HCEC 1CT (cell line): Measurements from ENCODE around the gene PHLDA3.

Source experiments
- DNase-seq: peaks from one replicate; pipeline ENCODE4 v3.0.0-alpha.2; 2017

PHLDA3 gene

DNA sequence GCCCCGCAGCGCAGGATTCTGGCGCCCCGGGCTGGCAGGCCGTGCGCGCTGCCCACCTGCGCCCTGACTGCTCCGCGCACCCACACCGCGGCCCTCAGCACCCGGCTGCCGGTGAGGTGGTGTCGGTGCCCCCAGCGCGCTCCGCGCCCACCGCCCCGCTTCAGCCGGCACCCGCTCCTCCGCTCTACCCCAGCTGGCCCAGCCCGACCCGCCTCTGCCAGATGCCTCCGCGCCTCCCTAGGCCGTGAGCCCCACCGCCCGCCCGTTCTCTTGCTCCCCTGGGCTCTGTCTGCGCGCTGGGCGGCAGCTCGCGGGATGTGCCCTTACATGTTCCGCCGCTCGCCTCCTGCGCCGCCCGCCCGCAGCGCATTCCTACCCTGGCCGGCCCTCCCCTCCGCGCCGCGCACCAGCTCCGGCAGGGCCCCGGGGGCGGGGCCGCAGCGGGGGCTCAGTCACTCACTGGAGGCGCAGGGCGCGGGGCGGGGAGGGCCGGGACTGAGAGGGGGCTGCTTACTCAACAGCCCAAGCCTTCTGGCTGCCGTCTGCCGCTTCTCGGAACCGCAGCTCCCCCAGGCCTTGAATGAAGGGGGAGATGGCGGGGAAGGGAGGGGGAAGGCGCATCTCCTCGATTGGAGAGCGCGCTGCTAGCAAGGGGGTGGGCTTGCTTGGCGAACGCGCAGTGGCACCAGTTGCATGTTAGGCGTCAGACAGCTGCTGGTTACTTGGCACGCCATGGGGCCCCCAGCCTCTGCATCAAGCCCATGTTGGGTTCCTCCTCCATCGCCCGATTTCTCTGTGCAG is at the start of gene PHLDA3:
Gene PHLDA3 (minus strand): TSS at position 345 of the 801 bp plus-strand sequence. CDS start 402 bp downstream, outside the sequence.
- DNase-seq: peak; percentile 74

DNA sequence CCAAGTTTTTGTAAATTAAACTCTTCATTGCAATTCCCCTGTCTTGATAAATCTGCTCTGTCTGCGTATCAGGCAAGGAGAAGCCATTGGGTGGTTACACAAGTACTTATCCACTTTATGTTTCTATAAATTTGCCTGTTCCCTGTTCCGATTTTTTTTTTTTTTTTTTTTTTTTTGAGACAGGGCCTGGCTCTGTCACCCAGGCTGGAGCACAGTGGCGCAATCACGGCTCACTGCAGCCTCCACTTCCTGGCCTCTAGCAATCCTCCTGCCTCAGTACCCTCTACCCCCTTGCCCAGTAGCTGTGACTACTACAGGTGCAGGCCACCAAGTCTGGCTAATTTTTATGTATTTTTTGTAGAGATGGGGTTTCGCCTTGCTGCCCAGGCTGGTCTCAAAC is 49.1 kb upstream of the PHLDA3 start:
- DNase-seq: no peak

DNA sequence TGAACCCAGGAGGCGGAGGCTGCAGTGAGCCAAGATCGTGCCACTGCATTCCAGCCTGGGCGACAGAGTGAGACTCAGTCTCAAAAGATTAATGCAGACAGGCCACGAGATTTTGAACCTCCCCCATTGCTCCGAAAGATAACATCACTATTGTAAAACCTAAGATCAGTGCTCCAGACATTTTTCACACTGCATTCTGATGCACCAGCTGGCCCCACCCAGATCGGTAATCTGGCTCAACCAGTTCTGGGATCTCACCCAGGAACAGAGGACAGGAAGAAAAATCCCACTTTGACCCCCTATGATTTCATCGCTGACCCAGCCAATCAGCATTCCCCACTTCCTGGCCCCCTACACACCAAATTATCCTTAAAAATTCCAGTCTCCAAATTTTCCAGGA is 48.6 kb upstream of the PHLDA3 start:
- DNase-seq: no peak

DNA sequence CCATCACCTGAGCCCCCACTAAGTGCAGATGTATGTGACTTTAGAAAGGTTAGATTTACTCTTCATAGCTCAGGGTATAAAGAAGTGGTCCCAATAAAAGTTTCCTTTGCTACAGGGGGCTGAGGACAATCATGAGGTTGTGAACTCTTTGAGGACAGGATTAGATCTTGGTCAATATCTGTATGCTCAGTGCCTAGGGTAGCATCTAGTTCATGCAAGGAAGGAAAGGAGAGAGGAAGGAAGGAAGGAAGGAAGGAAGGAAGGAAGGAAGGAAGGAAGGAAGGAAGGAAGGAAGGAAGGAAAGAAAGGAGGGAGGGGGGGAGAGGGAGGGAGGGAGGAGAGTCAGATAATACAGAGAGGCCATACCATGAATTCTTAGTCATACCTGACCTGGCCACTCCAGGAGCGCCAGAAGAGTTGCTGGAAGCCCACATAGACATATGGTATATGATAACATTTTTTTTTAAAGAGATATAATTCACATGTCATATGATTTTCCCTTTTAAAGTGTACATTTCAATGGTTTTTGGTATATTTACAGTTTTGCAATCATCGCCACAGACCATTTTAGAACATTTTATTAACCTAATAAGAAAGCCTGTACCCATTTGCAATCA is 47.6 kb upstream of the PHLDA3 start:
- DNase-seq: no peak

DNA sequence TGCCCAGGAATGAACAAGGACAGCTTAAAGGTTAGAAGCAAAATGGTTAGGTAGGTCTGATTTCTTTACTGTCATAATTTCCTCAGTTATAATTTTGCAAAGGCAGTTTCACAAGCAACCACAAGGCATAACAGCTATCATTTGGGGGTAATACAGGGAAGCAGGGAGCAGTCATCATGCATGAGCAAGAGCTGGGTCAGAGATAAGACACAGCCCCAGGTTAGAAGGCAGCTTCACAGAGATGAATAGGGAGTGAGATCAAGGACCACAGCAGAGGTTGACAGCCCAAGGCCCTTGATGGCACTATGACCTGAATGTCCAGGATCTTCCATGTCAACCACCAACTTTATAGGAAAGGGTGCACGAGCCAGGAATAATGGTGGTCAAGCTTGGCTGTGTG is 46.9 kb upstream of the PHLDA3 start:
- DNase-seq: no peak

DNA sequence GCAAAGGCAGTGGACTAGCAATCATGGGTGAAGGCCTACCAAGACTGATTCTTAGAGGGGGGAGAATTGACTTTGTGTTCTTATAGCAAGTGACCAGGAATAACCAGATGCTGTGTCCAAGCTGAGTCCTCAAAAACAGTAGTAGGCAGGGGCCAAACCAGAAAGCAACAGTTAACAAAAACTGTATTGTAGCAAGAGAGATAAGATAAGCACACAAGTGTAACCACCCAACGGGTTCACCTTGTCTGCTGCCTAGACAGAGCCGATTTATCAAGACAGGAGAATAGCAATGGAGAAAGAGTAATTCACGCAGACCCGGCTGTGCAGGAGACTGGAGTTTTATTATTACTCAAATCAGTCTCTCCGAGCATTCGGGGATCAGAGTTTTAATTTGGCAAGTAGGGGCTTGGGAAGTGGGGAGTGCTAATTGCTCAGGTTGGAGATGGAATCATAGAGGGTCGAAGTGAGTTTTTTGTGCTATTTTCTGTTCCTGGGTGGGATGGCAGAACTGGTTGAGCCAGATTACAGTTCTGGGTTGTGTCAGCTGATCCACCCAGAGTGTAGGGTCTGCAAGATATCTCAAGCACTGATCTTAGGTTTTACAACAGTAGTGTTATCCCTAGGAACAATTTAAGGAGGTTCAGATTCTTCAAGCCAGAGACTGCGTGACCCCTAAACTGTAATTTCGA is 46.2 kb upstream of the PHLDA3 start:
- DNase-seq: no peak

DNA sequence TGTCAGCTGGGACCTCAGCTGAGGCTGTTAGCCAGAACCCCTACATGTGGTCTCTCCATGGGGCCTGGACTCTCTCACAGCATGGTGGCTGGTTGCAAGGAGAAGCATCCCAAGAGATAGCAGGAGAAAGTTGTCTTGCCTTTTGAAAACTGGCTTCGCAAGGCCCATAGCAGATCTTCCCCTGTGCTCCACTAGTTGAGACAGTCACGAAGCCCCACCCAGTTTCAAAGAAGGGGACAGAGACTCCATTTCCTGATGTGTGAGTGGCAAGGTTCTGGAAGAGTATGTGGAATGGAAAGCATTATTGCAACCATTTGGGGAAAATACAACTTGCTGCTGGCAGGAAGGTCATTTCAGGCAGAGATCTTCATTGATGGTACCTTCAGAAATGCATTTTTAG is 45.5 kb upstream of the PHLDA3 start:
- DNase-seq: no peak

DNA sequence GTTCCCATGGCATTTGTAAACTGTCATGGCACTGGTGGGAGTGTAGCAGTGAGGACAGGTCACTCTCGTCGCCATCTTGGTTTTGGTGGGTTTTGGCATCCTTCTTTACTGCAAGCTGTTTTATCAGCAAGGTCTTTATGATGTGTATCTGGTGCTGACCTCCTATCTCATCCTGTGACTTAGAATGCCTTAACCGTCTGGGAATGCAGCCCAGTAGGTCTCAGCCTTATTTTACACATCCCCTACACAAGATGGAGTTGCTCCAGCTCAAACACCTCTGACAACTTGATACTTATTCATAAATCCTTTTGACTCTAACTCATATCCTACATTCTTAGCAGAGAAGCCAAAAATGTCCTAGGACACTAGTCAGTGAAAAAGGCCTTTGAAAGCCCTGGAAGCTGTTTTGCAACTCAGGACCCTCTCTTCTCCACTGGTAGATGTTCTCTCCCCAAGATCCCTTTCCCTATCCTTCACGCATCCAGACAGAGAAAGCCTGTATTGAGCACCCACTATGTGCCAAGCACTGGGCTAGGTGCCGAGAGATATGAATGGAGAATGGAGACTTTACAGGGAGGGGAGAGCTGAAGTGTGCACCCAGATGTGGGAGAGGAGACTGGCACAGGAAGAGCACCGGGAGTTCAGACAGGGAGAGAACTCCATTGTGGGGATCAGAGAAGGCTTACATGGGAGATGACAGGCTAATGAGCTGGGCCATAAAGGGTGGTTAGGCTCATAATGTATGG is 44.7 kb upstream of the PHLDA3 start:
- no peak for DNase-seq

DNA sequence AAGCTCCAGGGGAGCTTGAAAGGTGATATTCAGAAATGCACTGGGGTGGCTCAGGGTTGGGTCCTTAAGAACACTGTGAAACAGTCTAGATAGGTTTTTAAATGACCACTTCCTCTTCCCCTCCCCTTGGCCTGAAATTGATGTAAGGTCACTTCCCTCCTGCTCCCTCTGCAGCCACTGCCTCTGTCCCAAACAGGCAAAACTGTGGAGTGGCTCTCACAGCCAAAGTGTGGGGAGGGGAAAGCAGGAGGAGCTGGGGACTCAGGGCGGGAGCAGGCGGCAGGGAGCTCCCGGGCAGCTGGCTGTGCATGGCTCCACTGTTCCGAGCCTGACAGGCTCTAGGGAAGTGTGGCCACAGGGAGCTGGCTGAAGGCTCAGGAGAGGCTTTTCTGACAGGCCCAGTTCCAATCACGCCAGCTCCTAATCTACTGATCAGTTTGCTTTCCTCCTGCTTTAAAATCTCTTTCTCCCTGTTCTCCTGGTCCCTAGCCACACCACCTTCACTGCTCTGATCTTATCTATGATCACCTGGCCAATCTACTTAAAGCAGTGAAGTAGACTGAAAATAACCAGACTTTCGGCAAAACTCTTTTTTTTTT is 43.1 kb upstream of the PHLDA3 start:
- DNase-seq: no peak

DNA sequence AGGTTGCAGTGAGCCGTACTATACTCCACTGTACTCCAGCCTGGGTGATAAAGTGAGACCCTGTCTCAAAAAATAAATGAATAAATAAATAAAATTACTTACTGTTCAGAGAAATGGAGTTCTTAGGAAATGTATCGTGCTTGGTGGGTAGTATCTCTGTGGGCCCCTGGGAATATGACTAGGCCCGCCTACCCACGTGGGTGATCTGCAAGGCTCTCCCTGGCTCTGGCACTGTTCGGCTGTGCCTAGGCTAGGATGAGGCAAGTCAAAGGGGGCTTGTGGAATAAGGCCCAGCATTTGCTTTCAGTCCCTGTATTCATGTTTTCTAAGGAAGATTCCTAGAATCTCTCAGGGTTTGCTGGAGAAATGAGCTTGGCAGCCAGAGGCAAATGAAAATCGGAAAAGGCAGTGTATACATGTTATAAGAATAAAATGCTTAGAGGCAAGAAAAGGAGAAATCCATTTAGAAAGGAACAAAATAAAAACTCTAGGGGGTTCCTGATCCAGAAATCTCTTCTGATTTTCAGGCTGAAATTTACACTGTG is 42.5 kb upstream of the PHLDA3 start:
- no peak for DNase-seq

DNA sequence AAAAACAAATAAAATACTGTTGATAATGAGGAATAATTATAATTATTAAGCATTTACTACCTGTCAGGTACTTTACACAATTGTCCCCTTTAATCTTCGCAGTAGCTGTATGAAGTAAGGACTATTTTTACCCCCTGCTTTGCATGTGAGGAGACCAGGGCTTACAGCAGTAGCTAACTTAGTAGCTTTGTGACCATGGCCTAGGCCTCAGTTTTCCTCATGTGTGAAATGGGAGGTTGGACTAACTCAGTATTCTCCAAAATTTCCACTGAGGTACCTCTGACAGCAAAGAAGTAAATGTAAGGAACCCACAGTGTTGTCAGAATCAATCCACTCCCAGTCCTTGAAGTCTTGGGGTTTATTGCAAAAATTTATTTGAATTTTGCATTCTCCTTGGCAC is 41.7 kb upstream of the PHLDA3 start:
- no peak for DNase-seq

DNA sequence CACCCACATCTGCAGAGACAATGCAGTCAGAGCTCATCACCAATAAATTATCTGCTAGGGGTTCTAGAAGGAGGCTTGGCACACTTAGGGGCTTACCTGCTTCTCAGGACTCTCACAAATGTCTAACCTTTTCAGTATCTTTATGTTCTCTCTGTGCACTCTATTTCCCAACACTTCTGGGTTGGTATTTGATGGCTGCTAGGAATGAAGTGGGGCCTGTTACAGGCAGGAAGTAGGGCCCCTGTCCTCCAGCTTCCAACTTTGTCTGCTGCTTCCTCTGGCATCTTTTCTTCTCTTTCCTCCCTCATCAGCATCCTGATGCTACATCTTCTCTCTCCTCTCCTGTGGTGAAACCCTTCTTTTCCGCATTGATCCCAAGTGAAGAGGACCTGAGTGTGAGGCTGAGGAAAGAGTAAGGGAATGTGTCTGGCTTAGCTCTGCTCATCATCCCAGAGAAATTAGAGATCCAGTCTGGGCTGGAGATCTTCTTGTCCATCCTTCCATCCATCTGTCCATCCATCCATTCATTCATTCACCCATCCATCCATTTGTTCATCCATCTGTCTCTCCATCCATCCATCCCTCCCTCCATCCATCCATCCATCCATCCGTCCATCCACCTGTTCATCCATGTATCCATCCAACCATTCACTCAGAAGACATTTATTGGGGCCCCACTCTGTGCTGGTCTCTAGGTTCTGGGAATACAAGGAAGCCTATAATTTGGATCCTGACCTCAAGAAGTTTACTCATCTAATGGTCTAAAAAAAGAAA is 40.8 kb upstream of the PHLDA3 start:
- DNase-seq: no peak

DNA sequence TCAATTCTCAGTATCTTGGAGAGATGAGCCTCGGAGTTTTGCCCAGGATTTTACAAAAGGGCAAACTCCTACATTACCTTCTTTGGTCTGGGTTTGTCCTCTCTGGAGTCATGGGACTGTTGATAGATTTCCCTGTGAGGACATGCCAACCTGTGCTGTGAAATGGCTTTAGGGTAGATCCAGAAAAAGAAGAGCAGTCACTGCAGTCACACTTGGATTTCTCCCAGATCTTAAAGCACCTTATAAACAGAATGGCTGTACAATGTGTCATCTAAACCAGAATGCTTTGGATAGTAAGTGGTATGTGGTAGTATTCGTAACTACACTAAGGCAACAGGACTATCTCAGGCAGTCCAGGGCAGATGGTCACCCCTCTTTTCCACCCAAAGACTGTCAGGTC is 39.8 kb upstream of the PHLDA3 start:
- DNase-seq: peak; percentile 75

DNA sequence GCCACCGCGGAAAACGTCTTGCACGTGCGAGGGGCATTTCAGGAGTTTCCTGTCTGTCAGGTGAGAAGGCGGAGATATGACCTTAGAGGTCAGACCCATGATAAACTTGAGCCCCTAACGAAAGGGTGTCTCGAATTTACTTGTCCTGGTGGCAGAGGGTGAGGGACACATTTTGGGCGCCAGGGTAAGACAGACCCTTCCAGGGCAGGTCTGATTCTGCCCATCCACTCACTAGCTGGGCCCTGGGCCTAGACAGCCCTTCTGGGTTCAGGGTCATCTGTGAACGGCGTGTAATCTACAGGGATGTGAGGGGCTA is 38.3 kb upstream of the PHLDA3 start:
- DNase-seq: no peak

DNA sequence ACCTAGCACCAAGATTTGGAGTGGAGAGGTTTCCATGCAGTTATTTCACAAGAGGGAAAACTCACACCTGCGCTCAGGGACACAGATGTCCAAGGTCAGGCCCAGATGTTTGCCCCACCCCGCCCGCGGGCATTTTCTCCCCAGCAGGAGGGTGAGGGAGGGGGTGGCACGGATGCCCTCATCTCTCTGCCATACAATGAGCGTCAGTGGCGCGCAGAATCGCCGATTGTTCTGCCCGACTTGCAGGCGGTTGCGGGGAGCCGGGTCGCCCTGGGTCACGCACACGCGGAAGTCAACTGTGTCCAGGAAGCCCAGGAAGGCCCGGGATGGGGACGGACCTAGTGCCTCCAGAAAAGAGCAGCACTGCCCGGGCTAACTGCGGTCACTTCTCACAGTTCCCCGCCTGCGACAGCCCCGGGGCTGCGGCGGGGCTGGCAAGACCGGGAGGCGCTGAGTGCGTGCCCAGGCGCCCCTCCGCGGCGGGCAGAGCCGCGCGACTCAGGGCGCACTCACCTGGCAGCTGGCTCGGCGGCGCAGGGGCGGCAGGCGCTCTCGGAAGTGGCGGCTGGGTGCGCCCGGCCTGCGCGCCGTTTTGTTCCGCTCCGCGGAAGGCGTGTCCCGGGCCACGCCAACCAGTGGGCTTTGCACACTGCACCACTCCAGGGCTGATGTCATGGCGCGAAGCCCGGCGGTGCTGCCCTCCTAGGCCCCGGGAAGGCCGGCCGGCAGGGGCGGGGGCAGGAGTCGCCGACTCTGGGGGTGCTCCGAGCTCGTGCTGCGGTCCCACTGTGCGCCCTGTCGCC is 37.8 kb upstream of the PHLDA3 start, which contains the start of gene CSRP1:
Gene CSRP1 (minus strand): TSS at position 567 of the 803 bp plus-strand sequence. CDS start 10,820 bp downstream, outside the sequence.
- peak; percentile 79 for DNase-seq

DNA sequence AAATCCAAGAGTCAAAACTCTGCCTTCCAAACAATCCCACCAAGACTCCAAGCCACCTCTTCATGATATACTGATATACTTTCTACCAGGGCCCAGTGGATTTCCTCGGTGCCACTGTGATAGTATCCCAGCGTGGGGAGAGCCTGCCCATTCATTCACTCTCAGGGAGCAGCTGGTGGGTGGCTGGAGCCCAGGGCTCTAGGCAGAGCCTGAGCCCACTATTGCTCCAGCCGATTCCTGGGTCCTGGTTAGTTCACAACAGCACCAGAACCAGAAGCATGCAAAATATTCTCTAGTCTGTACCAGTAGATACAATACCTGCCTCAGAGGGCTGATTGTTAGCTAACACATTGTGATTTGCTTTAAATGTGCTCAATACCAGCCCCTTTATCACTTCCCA is 37.1 kb upstream of the PHLDA3 start:
- DNase-seq: no peak

DNA sequence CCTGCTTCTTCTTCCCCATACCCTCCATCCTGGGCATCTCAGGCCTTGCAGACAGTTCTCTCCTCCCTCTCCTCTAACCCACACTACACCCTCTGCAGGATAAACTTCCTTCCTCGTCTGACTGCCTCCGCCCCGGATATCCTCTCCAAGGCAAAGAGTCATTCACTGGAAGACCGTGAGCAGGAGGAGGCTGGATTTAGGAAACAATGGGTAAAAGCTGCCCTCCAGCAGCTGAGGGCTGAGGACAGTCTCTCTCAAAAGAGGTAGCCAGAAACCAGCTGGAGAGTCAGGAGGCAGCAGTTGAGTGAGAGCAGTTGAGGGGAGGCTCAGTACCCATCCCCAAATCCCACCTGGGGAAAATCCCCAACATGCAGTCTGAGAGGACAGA is 36.5 kb upstream of the PHLDA3 start:
- peak; percentile 86 for DNase-seq

DNA sequence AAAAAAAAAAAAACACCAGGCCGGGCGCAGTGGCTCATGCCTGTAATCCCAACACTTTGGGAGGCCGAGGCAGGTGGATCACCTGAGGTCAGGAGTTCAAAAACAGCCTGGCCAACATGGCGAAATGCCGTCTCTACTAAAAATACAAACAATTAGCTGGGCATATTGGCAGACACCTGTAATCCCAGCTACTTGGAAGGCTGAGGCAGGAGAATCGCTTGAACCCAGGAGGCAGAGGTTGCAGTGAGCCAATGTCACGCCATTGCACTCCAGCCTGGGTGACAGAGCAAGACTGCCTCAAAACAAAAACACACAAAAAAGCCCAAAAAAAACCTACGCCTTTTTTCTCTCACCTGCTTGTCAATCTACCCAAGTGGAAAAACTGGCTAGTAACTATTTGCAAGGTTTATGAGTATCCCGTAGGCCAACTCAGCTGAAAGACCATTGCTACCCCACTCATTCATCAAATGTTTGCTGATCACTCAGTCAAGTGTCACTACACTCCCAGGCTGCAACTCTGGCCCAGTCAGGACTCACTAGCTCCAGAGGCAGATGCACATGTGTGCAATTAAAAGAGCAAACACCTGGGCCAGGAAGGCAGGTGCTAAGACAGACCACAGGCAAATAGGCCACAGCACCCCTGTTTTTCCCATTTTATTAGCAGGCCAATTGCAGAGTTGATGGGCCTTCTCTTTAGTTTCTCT is 36.0 kb upstream of the PHLDA3 start:
- no peak for DNase-seq

DNA sequence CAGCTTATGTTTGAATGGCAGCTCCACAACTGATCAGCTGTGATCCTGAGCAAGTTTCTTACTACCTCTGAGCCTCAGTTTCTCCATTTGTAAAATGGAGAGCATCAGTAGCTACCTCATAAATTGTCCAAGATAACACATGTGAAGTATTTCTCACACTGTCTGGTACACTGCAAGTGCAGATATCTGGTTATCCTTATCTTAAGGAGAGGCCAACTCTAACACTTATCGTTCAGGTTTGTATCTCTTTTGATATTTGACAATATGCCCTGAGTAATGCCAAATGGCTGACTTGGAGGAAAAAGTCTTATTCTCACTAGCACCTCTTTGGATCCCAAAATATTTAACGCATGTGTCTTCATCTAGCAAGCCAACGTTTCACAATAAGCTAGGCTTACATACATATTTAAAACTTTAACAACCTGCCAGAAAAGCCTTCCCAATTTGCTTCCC is 35.2 kb upstream of the PHLDA3 start:
- peak; percentile 40 for DNase-seq
